Liver (tissue), 3 donors: ENCODE data around the gene ZFP36L1.

ENCODE experiments used
- CTCF ChIP-seq: fragments of 150-350 bp; IDR thresholded peaks from 2 replicates; pipeline ENCODE4 v1.5.1; 2017; ENCODE audit warnings: improper control_type of control experiment, low read depth, low read length; ENCODE audit not compliant: missing input control
- FOXA1 ChIP-seq: IDR thresholded peaks from 2 replicates; pipeline ENCODE4 v1.6.1; 2016; ENCODE audit warnings: antibody characterized with exemption
- GABPA ChIP-seq, 2 donors: IDR thresholded peaks in 1 of 2; conservative IDR thresholded peaks in 1 of 2; 2 replicates each; pipeline ENCODE4 v1.6.1; 2016; ENCODE audit warnings: antibody characterized with exemption in 2 of 2, mild to moderate bottlenecking in 1 of 2, moderate library complexity in 1 of 2
- MAX ChIP-seq: IDR thresholded peaks from 2 replicates; pipeline ENCODE4 v1.6.1; 2016; ENCODE audit warnings: antibody characterized with exemption
- RAD21 ChIP-seq, 2 donors: IDR thresholded peaks; 2 replicates each; pipeline ENCODE4 v1.6.1; 2016; ENCODE audit warnings: antibody characterized with exemption in 2 of 2, mild to moderate bottlenecking in 2 of 2
- donor health status: healthy.
- donor health status: healthy.

- TF ChIP-seq FOXA1 (no peak), CTCF (no peak), GABPA (IDR thresholded peaks at IDR 0.05 in 1 of 2, conservative IDR thresholded peaks at IDR 0.05 in 1 of 2) (no peak), MAX (no peak), RAD21 (IDR thresholded peaks at IDR 0.05) (no peak)
Measured at GRCh38 chr14:68787092-68787992, 5.5 kb downstream of the ZFP36L1 start.
